HepG2 (cell line): ENCODE results near the gene CACNA1G. TPM values are rescaled to one million over a fixed set of nuclear protein-coding genes. Genes with fewer than 3 reads are reported as not detected.

Experiments used
- CCDC6 ChIP-seq: sonication (generic); formaldehyde crosslinking; IDR thresholded peaks from 2 replicates; pipeline ENCODE4 v1.8.1; 2022; ENCODE audit warnings: mild to moderate bottlenecking, missing genetic modification reagents, moderate library complexity
- ERF ChIP-seq: IDR thresholded peaks from 2 replicates; pipeline ENCODE4 v1.6.1; 2018; ENCODE audit warnings: missing biosample characterization, missing genetic modification reagents
- FLYWCH1 ChIP-seq: sonication (generic); formaldehyde crosslinking; IDR thresholded peaks from 2 replicates; pipeline ENCODE4 v1.8.1; 2023; ENCODE audit warnings: mild to moderate bottlenecking, missing genetic modification reagents
- FOXP4 ChIP-seq: sonication (generic); formaldehyde crosslinking; IDR thresholded peaks from 2 replicates; pipeline ENCODE4 v1.4.0; 2020; ENCODE audit warnings: missing genetic modification reagents
- HNRNPL ChIP-seq: fragments of 200-400 bp; formaldehyde crosslinking; IDR thresholded peaks from 2 replicates; pipeline ENCODE4 v1.6.1; 2017; ENCODE audit warnings: mild to moderate bottlenecking, low read depth, low read length
- MLLT10 ChIP-seq: sonication (generic); formaldehyde crosslinking; IDR thresholded peaks from 2 replicates; pipeline ENCODE4 v1.4.0; 2020; ENCODE audit warnings: missing genetic modification reagents
- MXD3 ChIP-seq: IDR thresholded peaks from 2 replicates; pipeline ENCODE4 v1.6.1; 2016; ENCODE audit warnings: mild to moderate bottlenecking, missing biosample characterization, missing genetic modification reagents
- PRPF4 ChIP-seq: fragments of 200-400 bp; formaldehyde crosslinking; IDR thresholded peaks from 2 replicates; pipeline ENCODE4 v1.6.1; 2016; ENCODE audit warnings: low read length, low read depth; ENCODE audit not compliant: poor library complexity, severe bottlenecking
- RFXANK ChIP-seq: IDR thresholded peaks from 2 replicates; pipeline ENCODE4 v1.6.1; 2016
- SKI ChIP-seq: fragments of 450-650 bp; IDR thresholded peaks from one replicate; pipeline ENCODE4 v1.6.1; 2018; ENCODE audit warnings: mild to moderate bottlenecking; ENCODE audit not compliant: partially characterized antibody
- YEATS4 ChIP-seq: sonication (generic); formaldehyde crosslinking; IDR thresholded peaks from 2 replicates; pipeline ENCODE4 v1.4.0; 2020; ENCODE audit warnings: missing genetic modification reagents, borderline replicate concordance
- ZBTB38 ChIP-seq: sonication (generic); formaldehyde crosslinking; IDR thresholded peaks from 2 replicates; pipeline ENCODE4 v1.5.1; 2020; ENCODE audit warnings: mild to moderate bottlenecking, missing genetic modification reagents
- ZBTB39 ChIP-seq: sonication (generic); formaldehyde crosslinking; IDR thresholded peaks from 2 replicates; pipeline ENCODE4 v1.5.0; 2020; ENCODE audit warnings: missing genetic modification reagents
- ZFP1 ChIP-seq: IDR thresholded peaks from 2 replicates; pipeline ENCODE4 v1.6.1; 2016
- ZFP37 ChIP-seq: sonication (generic); formaldehyde crosslinking; IDR thresholded peaks from 2 replicates; pipeline ENCODE4 v1.4.0; 2020; ENCODE audit warnings: missing genetic modification reagents, borderline replicate concordance
- ZNF30 ChIP-seq: sonication (generic); formaldehyde crosslinking; IDR thresholded peaks from 2 replicates; pipeline ENCODE4 v1.5.0; 2020; ENCODE audit warnings: mild to moderate bottlenecking, missing genetic modification reagents
- ZNF510 ChIP-seq: sonication (generic); formaldehyde crosslinking; IDR thresholded peaks from 2 replicates; pipeline ENCODE4 v1.4.0; 2020; ENCODE audit warnings: low read depth, mild to moderate bottlenecking, missing genetic modification reagents
- ZNF768 ChIP-seq: sonication (generic); formaldehyde crosslinking; IDR thresholded peaks from 2 replicates; pipeline ENCODE4 v1.4.0; 2020; ENCODE audit warnings: missing genetic modification reagents
- ZNF780A ChIP-seq: sonication (generic); formaldehyde crosslinking; IDR thresholded peaks from 2 replicates; pipeline ENCODE4 v1.8.0; 2022; ENCODE audit warnings: mild to moderate bottlenecking, missing genetic modification reagents, moderate library complexity
- ZNF816 ChIP-seq: sonication (generic); formaldehyde crosslinking; IDR thresholded peaks from 2 replicates; pipeline ENCODE4 v1.8.0; 2022; ENCODE audit warnings: missing genetic modification reagents, mild to moderate bottlenecking, borderline replicate concordance
- ZSCAN21 ChIP-seq: sonication (generic); formaldehyde crosslinking; IDR thresholded peaks from 2 replicates; pipeline ENCODE4 v1.8.0; 2022; ENCODE audit warnings: mild to moderate bottlenecking, missing genetic modification reagents, moderate library complexity, borderline replicate concordance
- polyA plus RNA-seq, 8 experiments: library from polyadenylated mRNA; depleted of rRNA in 3 of 8; stranded (reverse) in 7 of 8; unstranded in 1 of 8; fragments of >200 nt; fragmentation: Illumina TruSeq in 4 of 8; extraction: Trizol in 4 of 8; gene quantifications; 2 replicates each; pipeline versions ENCODE4 v1.2.1 to v1.2.3, GENCODE V29; 2011 to 2016; ENCODE audit warnings: low read depth in 4 of 8, missing spikeins in 1 of 8, mixed read lengths in 1 of 8; ENCODE audit not compliant: insufficient read depth in 1 of 8
- total RNA-seq, 5 experiments: library from RNA; depleted of rRNA; stranded (reverse); fragments of >200 nt; fragmentation: Illumina TruSeq; extraction: Trizol; gene quantifications; 2 replicates each; pipeline ENCODE4 v1.2.3, GENCODE V29; 2016; ENCODE audit warnings: low read depth in 1 of 5
- TF ChIP-seq, protein P1 (sequence below): sonication (generic); formaldehyde crosslinking; IDR thresholded peaks from 2 replicates; pipeline ENCODE4 v1.5.1; 2020; ENCODE audit warnings: mild to moderate bottlenecking, missing genetic modification reagents, moderate library complexity

The CACNA1G gene
- total and polyA plus RNA-seq, 2 of the 13 experiments (the other 11 are each of a cell fraction or from before 2014, with no cell fraction given) = 0.02 TPM; not detected in 1

DNA sequence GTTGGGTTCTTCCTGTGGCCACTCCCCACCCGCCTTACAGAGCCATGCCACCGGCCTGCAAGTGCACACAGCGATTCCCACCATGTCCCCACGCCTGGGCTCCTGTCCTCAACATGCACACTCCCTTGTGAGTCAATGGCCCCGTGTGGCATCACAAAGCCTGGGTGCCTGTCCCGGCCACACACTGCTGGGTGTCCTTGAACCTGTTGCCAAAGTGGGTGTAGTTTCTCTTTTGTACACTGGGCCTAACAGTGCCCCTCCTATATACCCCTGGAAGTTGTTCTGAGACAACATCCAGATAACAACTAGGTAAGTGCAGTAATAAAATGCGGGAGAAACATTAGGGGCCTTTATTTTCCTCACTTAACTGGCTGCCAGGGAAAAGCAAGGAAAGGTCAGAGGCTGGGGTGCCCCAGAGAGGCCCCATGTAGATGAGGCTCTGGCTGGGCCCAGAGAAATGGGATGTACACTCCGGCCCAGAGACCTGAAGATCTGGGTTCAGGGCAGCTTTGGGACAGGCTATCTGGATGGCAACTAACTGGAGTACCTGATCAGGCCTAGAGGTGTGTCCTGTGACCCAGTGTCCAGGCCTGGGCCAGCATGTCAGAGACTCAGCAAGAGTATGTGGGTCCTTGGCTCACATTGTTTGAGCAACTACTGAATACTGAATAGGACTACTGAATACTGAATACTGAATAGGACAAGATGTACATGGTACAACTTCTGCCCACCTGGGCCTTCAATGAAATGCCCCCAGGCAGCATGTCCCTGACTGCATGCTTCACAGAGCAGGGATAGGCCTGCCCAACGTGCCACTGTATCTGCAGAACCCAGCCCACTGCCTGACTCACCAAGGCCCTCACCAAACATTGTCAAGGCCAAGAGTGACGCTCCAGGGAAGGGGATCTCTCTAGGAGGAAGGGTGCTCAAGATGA lies 82.5 kb downstream of the CACNA1G start (continued):
- TF ChIP-seq FOXP4 (peak; percentile 56; the same call in 1 of the 2 replicates), ZNF780A (CRISPR knock-in tag) (no peak), FLYWCH1 (CRISPR knock-in tag) (no peak), ZSCAN21 (CRISPR knock-in tag) (no peak), ZNF510 (no peak), ZBTB39 (CRISPR knock-in tag) (no peak), ZFP37 (CRISPR knock-in tag) (no peak), PRPF4 (no peak), CCDC6 (CRISPR knock-in tag) (0 out of 2 replicates have a peak, but pooled peaks have one; percentile 37), ZBTB38 (CRISPR knock-in tag) (peak; percentile 84), MLLT10 (CRISPR knock-in tag) (no peak), ERF (CRISPR knock-in tag) (no peak), HNRNPL (peak; percentile 69; the same call in 1 of the 2 replicates), MXD3 (CRISPR knock-in tag) (no peak), ZNF30 (CRISPR knock-in tag) (no peak), ZNF768 (CRISPR knock-in tag) (0 out of 2 replicates have a peak, but pooled peaks have one; percentile 24), RFXANK (CRISPR knock-in tag) (no peak), SKI (peak; percentile 38), ZFP1 (no peak), ZNF816 (CRISPR knock-in tag) (no peak), YEATS4 (CRISPR knock-in tag) (no peak)
- TF ChIP-seq, protein P1, sequence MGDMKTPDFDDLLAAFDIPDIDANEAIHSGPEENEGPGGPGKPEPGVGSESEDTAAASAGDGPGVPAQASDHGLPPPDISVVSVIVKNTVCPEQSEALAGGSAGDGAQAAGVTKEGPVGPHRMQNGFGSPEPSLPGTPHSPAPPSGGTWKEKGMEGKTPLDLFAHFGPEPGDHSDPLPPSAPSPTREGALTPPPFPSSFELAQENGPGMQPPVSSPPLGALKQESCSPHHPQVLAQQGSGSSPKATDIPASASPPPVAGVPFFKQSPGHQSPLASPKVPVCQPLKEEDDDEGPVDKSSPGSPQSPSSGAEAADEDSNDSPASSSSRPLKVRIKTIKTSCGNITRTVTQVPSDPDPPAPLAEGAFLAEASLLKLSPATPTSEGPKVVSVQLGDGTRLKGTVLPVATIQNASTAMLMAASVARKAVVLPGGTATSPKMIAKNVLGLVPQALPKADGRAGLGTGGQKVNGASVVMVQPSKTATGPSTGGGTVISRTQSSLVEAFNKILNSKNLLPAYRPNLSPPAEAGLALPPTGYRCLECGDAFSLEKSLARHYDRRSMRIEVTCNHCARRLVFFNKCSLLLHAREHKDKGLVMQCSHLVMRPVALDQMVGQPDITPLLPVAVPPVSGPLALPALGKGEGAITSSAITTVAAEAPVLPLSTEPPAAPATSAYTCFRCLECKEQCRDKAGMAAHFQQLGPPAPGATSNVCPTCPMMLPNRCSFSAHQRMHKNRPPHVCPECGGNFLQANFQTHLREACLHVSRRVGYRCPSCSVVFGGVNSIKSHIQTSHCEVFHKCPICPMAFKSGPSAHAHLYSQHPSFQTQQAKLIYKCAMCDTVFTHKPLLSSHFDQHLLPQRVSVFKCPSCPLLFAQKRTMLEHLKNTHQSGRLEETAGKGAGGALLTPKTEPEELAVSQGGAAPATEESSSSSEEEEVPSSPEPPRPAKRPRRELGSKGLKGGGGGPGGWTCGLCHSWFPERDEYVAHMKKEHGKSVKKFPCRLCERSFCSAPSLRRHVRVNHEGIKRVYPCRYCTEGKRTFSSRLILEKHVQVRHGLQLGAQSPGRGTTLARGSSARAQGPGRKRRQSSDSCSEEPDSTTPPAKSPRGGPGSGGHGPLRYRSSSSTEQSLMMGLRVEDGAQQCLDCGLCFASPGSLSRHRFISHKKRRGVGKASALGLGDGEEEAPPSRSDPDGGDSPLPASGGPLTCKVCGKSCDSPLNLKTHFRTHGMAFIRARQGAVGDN (CRISPR knock-in tag) = peak; percentile 73
